HG03064 (cell line): ENCODE results near the gene SCD5.
A peak's percentile ranks its signal among the peaks of the same experiment; 100 is the strongest.

Experiments
- ATAC-seq: cut with Tn5 transposase; IDR thresholded peaks from one replicate; pipeline ENCODE4 v1.9.1; 2021; ENCODE audit warnings: low read depth; ENCODE audit not compliant: unreplicated experiment

Gene SCD5

GRCh38 chr4:82739287-82740190, 59.1 kb downstream of the SCD5 start:
- ATAC-seq: peak; percentile 97

- ATAC-seq: no peak
Observed at GRCh38 chr4:82737354-82737753, 61.2 kb downstream of the SCD5 start.

- no peak for ATAC-seq
Observed at GRCh38 chr4:82733636-82734035, 65.0 kb downstream of the SCD5 start.

- ATAC-seq: no peak
Observed at GRCh38 chr4:82728301-82728700, 70.3 kb downstream of the SCD5 start.

- no peak for ATAC-seq
Observed at GRCh38 chr4:82726596-82726995, 72.0 kb downstream of the SCD5 start.

GRCh38 chr4:82721819-82722423, 76.7 kb downstream of the SCD5 start:
- no peak for ATAC-seq

GRCh38 chr4:82718162-82718940, 80.2 kb downstream of the SCD5 start:
- no peak for ATAC-seq

GRCh38 chr4:82715731-82716617, 82.6 kb downstream of the SCD5 start:
- no peak for ATAC-seq

- ATAC-seq: no peak
Observed at GRCh38 chr4:82713856-82714255, 84.7 kb downstream of the SCD5 start.

GRCh38 chr4:82712561-82712960, 86.0 kb downstream of the SCD5 start:
- ATAC-seq: no peak

- no peak for ATAC-seq
Observed at GRCh38 chr4:82711158-82711785, 87.3 kb downstream of the SCD5 start.

- ATAC-seq: no peak
Observed at GRCh38 chr4:82710197-82710929, 88.2 kb downstream of the SCD5 start.

- no peak for ATAC-seq
Observed at GRCh38 chr4:82708982-82709381, 89.6 kb downstream of the SCD5 start.

- no peak for ATAC-seq
Observed at GRCh38 chr4:82706349-82707000, 92.1 kb downstream of the SCD5 start.

GRCh38 chr4:82705928-82706300, 92.7 kb downstream of the SCD5 start:
- ATAC-seq: no peak

- ATAC-seq: no peak
Observed at GRCh38 chr4:82705169-82705927, 93.2 kb downstream of the SCD5 start.

- ATAC-seq: no peak
Observed at GRCh38 chr4:82704156-82704555, 94.4 kb downstream of the SCD5 start.

GRCh38 chr4:82698412-82698811, 100.2 kb downstream of the SCD5 start:
- ATAC-seq: no peak
